ENCODE measurements around the gene SPACA4. TPM values are rescaled to one million over a fixed set of nuclear protein-coding genes. Genes with fewer than 3 reads are reported as not detected.

The SPACA4 gene
- total RNA-seq, 2 donors from 2014 or later: not detected

Other genes with a start within 250 kb of the SPACA4 start
- 10 to 100 TPM; 20.5 to 33.7 TPM for gene TMEM143, start 242.8 kb upstream of the SPACA4 start, total RNA-seq
- gene SYNGR4, start 242.4 kb upstream of the SPACA4 start, total RNA-seq: not detected
- 10 to 100 TPM; 73.8 to 97.0 TPM for gene KDELR1, start 215.2 kb upstream of the SPACA4 start, total RNA-seq
- gene GRIN2D, start 213.1 kb upstream of the SPACA4 start, total RNA-seq: 1 to 10 TPM in 1 of 2 donors, under 1 TPM in 1; 0.28 to 1.2 TPM
- gene GRWD1, start 160.8 kb upstream of the SPACA4 start, total RNA-seq: 10 to 100 TPM; 34.9 to 72.9 TPM
- gene KCNJ14, start 151.2 kb upstream of the SPACA4 start, total RNA-seq: 1 to 10 TPM; 1.7 to 2.1 TPM
- gene CYTH2, start 137.4 kb upstream of the SPACA4 start, total RNA-seq: 10 to 100 TPM; 30.6 to 35.4 TPM
- 1 to 10 TPM; 3.8 to 5.9 TPM for gene LMTK3, start 94.9 kb upstream of the SPACA4 start, total RNA-seq
- not detected for gene SULT2B1, start 54.6 kb upstream of the SPACA4 start, total RNA-seq
- 1 to 10 TPM; 4.6 to 8.6 TPM for gene FAM83E, start 8.3 kb downstream of the SPACA4 start, total RNA-seq
- 1,000 to 10,000 TPM; 1,785 to 2,369 TPM for gene RPL18, start 12.4 kb downstream of the SPACA4 start, total RNA-seq
- gene SPHK2, start 12.8 kb downstream of the SPACA4 start, total RNA-seq: 10 to 100 TPM; 31.3 to 49.3 TPM
- 1 to 10 TPM; 5.3 to 9.3 TPM for gene DBP, start 30.6 kb downstream of the SPACA4 start, total RNA-seq
- 10 to 100 TPM in 1 of 2 donors, 1 to 10 TPM in 1; 6.1 to 16.4 TPM for gene CA11, start 39.4 kb downstream of the SPACA4 start, total RNA-seq
- gene NTN5, start 66.3 kb downstream of the SPACA4 start, total RNA-seq: 1 to 10 TPM in 1 of 2 donors, under 1 TPM in 1; 0.65 to 2.9 TPM
- gene FUT2, start 89.2 kb downstream of the SPACA4 start, total RNA-seq: not detected
- gene MAMSTR, start 113.0 kb downstream of the SPACA4 start, total RNA-seq: 1 to 10 TPM; 1.1 to 1.7 TPM
- gene RASIP1, start 133.9 kb downstream of the SPACA4 start, total RNA-seq: under 1 TPM; 0.19 to 0.67 TPM
- gene IZUMO1, start 140.2 kb downstream of the SPACA4 start, total RNA-seq: not detected
- under 1 TPM; 0.30 to 0.40 TPM for gene FUT1, start 145.9 kb downstream of the SPACA4 start, total RNA-seq
- not detected for gene FGF21, start 148.8 kb downstream of the SPACA4 start, total RNA-seq
- 10 to 100 TPM; 39.7 to 54.3 TPM for gene BCAT2, start 204.3 kb downstream of the SPACA4 start, total RNA-seq
- gene HSD17B14, start 229.7 kb downstream of the SPACA4 start, total RNA-seq: 1 to 10 TPM in 1 of 2 donors, not detected in 1; 1.6 TPM

Data from activated T-helper 17 cell treated with anti-CD3 and anti-CD28 coated beads, Interleukin-2, amount 50 U/mL, for 72 hours (primary cell).